ENCODE results near the gene PLCB1.

DNA sequence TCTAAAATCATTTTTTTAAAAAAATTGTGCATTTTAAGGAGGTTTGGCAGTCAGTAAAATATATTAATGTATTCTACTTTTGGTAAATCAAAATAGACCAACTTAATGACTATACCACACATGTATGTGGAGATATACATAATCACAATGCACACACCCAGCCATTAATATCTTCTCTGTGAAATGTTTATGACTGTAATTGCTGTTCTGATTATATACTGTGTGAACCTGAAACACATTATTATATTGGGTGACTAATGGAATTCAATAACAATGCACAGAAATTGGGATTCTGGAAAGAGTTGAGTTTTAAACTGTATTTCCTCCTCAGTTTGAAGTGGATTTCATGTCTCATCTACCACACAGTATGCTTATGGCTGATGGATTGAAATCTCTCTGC is 233.6 kb downstream of the PLCB1 start:
- TF ChIP-seq, protein P1, sequence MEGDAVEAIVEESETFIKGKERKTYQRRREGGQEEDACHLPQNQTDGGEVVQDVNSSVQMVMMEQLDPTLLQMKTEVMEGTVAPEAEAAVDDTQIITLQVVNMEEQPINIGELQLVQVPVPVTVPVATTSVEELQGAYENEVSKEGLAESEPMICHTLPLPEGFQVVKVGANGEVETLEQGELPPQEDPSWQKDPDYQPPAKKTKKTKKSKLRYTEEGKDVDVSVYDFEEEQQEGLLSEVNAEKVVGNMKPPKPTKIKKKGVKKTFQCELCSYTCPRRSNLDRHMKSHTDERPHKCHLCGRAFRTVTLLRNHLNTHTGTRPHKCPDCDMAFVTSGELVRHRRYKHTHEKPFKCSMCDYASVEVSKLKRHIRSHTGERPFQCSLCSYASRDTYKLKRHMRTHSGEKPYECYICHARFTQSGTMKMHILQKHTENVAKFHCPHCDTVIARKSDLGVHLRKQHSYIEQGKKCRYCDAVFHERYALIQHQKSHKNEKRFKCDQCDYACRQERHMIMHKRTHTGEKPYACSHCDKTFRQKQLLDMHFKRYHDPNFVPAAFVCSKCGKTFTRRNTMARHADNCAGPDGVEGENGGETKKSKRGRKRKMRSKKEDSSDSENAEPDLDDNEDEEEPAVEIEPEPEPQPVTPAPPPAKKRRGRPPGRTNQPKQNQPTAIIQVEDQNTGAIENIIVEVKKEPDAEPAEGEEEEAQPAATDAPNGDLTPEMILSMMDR (IDR thresholded peaks at IDR 0.05; ENCODE audit: borderline replicate concordance, extremely low read depth, low read length, poor library complexity, severe bottlenecking), result no peak
- TF ChIP-seq EZH2 (IDR thresholded peaks at IDR 0.05; ENCODE audit: borderline replicate concordance, low read depth, low read length, severe bottlenecking), result no peak
